G401.6 (cell line): ENCODE measurements around the gene MAST2.

ENCODE experiments used
- FAIRE-seq: peaks from 2 replicates; lab custom pipeline; 2012; peaks lifted over from hg19 to GRCh38; lab: Jason Lieb, UNC

Gene MAST2

DNA sequence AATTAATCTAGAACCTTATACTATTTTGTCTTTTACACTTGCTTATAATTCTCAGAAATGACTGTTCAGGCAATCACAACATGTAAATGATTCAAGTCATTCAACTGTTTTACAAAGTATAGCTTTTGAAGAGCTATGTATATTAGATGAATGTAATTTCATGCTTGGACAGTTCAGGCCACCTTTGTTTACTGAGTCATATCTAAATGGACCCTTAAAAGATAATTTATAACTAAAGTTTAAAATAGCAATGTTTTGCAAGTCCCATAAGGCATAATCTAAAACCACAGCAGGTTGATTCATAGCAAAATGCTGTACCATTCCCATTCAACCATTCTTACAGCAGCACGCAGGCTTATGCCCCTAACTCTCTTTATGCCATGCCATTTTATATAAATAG, 264.2 kb downstream of the MAST2 start:
- no peak for FAIRE-seq

DNA sequence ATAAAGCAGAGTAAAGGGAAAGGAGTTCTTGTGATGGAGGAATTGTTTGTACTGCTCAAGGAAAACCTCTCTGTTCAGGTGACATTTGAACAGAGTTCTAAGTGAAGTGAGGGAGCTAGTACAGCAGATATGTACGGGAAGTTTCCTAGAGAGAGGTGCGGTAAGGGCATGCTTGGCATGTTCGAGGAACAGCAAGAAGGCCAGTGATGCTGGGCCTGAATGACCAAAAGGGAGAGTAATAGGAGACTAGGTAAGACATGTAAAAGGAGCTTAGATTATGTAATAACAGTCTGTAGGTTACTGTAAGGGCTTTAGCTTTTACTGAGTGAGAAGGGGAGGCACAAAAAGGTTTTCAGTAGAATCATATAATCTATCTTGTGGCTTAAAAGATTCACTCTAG, 265.1 kb downstream of the MAST2 start:
- FAIRE-seq = no peak

DNA sequence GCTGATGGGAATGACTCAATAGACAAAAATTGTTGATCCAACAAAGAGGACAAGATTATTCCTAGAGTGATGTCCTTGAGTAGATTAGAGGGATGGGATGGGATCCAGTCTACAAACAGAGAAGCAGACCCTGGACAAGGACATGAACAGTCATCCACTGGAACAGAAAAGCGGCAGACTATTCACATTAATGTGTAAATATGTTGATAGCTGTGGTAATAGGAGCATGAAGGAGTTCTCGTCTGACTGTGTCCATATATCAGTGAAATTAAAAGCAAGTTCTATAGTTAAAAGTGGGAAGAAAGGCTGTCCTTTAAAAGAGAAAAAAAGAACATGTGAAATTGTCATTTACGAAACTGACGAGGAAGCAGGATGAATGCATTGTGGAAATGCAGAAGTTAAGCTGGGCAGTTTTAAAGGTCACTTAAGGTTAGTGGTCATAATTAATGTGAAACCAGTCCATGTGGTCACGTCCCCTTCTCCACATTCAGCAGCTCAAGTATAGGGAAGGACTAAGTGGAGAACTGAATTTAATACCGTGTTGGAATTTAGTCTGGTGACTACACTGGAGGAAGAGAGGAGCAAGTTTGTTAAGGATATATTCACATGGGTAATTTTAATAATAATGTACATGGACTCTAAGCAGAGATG, 266.9 kb downstream of the MAST2 start:
- FAIRE-seq = no peak

DNA sequence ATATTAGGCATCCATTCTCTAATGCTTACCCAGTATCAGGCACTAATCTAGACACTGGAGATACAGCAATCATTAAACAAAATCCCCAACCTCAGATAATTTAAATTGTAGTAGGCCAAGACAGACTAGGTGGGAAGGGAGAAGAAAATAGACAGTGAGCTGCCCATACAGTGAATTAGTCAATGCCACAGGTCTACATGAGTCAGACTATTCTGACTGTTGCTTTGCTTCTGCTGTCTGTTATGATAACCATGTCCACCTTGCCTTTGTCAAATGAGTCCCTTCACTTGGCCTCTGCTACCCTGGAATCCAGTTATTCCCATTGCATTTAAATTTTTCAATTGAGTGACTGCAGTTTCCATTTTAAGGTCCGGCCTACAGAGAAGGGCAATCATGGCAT, 269.6 kb downstream of the MAST2 start:
- FAIRE-seq = no peak

DNA sequence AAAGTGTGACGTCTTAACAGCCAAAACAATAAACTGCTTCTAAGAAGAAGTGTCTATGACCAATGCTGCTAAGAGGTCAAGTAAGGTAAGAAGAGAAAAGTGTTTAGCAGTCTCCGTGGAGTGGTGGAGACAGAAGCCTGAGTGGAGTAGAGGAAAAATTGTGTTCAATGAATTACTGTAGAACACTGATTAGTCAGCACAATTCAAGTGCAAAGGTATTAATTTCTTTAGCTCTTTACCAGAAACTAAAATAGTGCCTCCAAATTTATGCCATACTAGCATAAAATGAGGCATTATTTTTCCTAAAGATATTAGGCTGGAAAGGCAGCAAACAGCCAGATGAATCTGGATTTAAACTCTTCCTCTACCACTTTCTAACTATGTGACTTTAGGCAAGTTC, 272.9 kb downstream of the MAST2 start:
- no peak for FAIRE-seq

DNA sequence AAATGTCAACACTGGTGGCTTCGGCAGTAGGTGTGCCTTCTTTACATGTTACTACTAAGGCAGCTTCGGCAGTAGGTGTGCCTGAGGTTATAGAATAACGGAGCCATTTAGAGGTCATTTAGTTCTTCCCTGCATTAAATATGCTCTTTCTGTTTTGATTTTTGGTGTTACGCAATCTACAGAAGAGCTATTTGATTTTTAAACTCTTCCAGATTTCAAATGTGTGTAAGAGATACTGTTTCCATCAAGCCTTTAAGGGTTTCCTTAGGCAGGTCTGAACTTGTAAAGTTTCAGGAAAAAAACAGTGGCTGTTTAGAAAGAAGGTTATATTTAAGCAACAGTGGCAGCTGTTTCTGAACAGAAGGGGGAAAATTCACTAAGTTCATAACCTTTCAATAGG, 274.2 kb downstream of the MAST2 start:
- no peak for FAIRE-seq

DNA sequence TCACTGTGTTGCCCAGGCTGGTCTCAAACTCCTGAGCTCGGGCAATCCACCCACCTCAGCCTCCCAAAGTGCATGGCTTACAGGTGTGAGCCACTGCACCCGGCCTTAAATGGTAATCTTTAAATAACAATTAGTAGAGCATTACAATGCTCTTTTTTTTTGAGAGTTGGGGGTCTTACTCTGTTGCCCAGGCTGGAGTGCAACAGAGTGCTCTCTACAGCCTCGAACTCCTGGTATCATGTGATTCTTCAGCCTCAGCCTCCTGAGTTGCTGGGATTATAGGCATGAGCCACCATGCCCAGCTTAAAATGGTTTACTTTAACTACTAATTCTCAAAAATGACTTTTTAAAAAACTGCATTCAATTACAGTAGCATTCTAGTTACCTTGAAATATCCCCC, 276.8 kb downstream of the MAST2 start:
- FAIRE-seq = no peak

DNA sequence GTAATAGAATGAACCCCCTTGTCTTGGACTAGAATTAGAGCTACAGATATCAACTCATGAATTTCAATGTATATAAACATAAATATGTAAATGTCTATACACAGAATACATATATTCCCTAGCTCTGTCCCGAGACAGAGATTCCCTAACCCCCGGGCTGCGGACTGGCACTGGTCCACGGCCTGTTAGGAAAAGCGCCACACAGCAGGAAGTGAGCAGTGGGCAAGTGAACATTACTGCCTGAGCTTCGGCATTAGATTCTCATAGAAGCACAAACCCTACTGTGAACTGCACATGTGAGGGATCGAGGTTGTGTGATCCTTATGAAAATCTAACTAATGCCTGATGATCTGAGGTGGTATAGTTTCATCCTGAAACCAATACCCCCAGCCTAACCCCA, 277.8 kb downstream of the MAST2 start:
- no peak for FAIRE-seq

DNA sequence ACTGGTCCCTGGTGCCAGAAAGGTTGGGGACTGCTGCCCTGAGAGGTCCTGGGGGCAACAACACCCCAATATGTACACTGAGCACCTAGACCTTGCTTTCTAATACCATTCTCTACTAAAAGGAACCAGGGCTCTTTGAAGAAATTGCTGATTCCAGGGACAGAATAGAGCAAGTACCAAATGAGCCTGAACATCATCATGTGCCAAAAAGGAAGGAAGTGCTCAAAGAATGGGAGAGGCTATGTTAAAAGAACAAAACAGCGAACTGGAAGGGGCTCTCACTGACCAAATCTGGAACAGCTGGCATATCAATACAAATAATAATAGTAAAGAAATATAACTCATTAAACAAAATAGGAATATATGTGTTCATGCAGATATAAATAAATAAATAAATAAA, 278.2 kb downstream of the MAST2 start:
- no peak for FAIRE-seq

DNA sequence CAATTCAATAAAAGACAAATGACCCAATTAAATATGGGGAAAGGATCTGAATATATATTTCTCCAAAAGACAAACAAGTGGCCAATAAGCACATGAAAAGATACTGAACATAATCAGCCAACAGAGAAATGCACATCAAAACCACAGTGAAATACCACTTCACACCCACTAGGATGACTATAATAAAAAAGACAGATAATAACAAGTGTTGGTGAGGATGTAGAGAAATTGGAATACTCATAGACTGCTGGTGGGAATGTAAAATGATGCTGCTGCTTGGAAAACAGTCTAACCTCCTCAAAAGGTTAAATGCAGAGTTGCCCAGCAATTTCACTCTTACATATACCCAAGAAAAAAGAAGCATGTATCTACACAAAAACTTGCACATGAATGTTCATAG, 280.2 kb downstream of the MAST2 start:
- no peak for FAIRE-seq

DNA sequence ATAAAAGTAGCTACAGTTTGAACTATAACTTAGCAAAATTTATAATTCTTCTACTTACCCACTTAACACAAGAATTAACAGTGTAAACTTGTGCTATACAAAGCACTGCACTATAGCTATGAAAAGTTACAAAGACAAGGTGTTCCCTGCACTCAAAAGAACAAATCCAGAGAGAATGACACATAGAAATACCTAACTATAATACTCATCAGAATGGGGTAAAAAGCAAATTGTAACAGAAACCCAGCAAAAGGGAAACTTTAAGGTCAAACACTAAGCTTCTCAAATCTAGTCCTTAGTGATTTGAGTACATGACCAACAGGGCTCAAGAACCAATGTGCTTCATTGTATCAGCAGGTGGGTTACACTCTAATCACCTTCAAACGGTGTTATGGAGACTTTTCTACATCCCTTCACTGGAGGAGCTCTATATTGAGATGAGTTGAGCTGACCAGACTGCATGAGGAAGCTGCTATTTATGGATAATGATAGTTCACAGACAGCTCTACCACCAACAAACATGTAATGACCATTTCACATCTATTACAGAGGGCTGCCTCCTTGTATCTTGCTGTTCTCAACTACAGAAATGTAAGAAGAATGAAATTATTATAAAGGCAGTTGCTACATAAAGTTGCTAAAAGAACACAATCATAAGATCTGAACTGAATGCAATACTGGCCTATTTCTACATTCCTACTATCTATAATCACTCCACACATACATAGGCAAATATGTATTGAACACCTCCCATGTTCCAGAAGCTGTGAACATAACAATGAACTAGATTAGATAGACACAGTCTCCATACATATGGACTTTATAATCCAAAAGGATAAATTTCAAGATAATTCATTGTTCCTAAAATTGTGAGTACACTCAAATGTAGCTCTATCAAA, 281.4 kb downstream of the MAST2 start:
- FAIRE-seq = peak; percentile 56
